C4-2B (cell line): Measurements from ENCODE around the gene MEGF10.
"Not testable (repeated sequence)": the region's sequence is repeated elsewhere in the genome, so short reads cannot be mapped to it uniquely, and the experiment has no call there.

Source experiments
- ZFX ChIP-seq: fragments of 450-650 bp; IDR thresholded peaks from 2 replicates; pipeline ENCODE4 v1.6.1; 2017
- TF ChIP-seq, protein P1 (sequence below): fragments of 450-650 bp; conservative IDR thresholded peaks from 2 replicates; pipeline ENCODE4 v1.5.1; 2017; ENCODE audit warnings: mild to moderate bottlenecking

DNA sequence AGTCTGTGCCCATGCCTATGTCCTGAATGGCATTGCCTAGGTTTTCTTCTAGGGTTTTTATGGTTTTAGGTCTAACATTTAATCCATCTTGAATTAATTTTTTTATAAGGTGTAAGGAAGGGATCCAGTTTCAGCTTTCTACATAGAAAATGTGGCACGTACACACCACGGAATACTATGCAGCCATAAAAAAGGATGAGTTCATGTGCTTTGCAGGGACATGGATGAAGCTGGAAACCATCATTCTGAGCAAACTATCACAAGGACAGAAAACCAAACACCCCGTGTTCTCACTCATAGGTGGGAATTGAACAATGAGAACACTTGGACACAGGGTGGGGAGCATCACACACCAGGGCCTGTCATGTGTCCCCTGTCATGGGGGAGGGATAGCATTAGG lies 26.8 kb downstream of the MEGF10 start:
- TF ChIP-seq, protein P1, sequence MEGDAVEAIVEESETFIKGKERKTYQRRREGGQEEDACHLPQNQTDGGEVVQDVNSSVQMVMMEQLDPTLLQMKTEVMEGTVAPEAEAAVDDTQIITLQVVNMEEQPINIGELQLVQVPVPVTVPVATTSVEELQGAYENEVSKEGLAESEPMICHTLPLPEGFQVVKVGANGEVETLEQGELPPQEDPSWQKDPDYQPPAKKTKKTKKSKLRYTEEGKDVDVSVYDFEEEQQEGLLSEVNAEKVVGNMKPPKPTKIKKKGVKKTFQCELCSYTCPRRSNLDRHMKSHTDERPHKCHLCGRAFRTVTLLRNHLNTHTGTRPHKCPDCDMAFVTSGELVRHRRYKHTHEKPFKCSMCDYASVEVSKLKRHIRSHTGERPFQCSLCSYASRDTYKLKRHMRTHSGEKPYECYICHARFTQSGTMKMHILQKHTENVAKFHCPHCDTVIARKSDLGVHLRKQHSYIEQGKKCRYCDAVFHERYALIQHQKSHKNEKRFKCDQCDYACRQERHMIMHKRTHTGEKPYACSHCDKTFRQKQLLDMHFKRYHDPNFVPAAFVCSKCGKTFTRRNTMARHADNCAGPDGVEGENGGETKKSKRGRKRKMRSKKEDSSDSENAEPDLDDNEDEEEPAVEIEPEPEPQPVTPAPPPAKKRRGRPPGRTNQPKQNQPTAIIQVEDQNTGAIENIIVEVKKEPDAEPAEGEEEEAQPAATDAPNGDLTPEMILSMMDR = not testable (repeated sequence)
- not testable (repeated sequence) for TF ChIP-seq ZFX
